Keratinocyte (primary cell): Measurements from ENCODE around the gene RFPL3. TPM values are rescaled to one million over a fixed set of nuclear protein-coding genes. Genes with fewer than 3 reads are reported as not detected.
A peak's percentile ranks its signal among the peaks of the same experiment; 100 is the strongest.
"Not testable (repeated sequence)": the region's sequence is repeated elsewhere in the genome, so short reads cannot be mapped to it uniquely, and the experiment has no call there.

ENCODE experiments used
- DNase-seq: peaks from one replicate; pipeline ENCODE4 v3.0.0-alpha.2; 2011; ENCODE audit warnings: low read depth, missing footprints, low spot score
- FAIRE-seq: peaks from 2 replicates; lab custom pipeline; 2011; peaks lifted over from hg19 to GRCh38; lab: Jason Lieb, UNC
- H2AFZ ChIP-seq: 2 replicates; pipeline ENCODE4 v1.6.0; 2012; ENCODE audit warnings: low read length, control low read depth, inconsistent platforms; ENCODE audit not compliant: control insufficient read depth
- H3K27ac ChIP-seq: 2 replicates; pipeline ENCODE4 v1.5.1; 2011; ENCODE audit warnings: low read length; ENCODE audit not compliant: control insufficient read depth, insufficient read depth
- H3K27me3 ChIP-seq: 3 replicates; pipeline ENCODE4 v1.6.0; 2011; ENCODE audit warnings: low read length; ENCODE audit not compliant: control insufficient read depth, insufficient read depth; ENCODE audit errors: extremely low read depth
- H3K36me3 ChIP-seq, 2 experiments: 2 replicates in 1 of 2; 3 replicates in 1 of 2; pipeline ENCODE4 v1.5.1; 2011; ENCODE audit warnings: low read length in 2 of 2, mild to moderate bottlenecking in 1 of 2; ENCODE audit not compliant: control insufficient read depth in 2 of 2, insufficient read depth in 2 of 2; ENCODE audit errors: extremely low read depth in 1 of 2
- H3K4me1 ChIP-seq: 3 replicates; pipeline ENCODE4 v1.5.1; 2011; ENCODE audit warnings: low read length; ENCODE audit not compliant: control insufficient read depth, insufficient read depth; ENCODE audit errors: extremely low read depth
- H3K4me2 ChIP-seq: 3 replicates; pipeline ENCODE4 v1.6.0; 2011; ENCODE audit warnings: low read depth, low read length; ENCODE audit not compliant: control insufficient read depth, insufficient read depth; ENCODE audit errors: extremely low read depth
- H3K4me3 ChIP-seq, 3 experiments: fragments of 200-600 bp in 1 of 3; sonication (generic) in 1 of 3; 2 replicates in 2 of 3; 3 replicates in 1 of 3; pipeline ENCODE4 v1.5.1; 2011 to 2016; ENCODE audit warnings: low read length in 3 of 3, mild to moderate bottlenecking in 3 of 3, control low read depth in 2 of 3, inconsistent platforms in 1 of 3, low read depth in 1 of 3, mixed read lengths in 1 of 3, mixed run types in 1 of 3, moderate library complexity in 1 of 3; ENCODE audit not compliant: control insufficient read depth in 2 of 3, insufficient read depth in 2 of 3; ENCODE audit errors: extremely low read depth in 1 of 3
- H3K79me2 ChIP-seq: 2 replicates; pipeline ENCODE4 v1.6.0; 2012; ENCODE audit warnings: low read length; ENCODE audit not compliant: control insufficient read depth, insufficient read depth
- H3K9ac ChIP-seq: 3 replicates; pipeline ENCODE4 v1.6.0; 2011; ENCODE audit warnings: low read length; ENCODE audit not compliant: control insufficient read depth, insufficient read depth; ENCODE audit errors: extremely low read depth
- H3K9me1 ChIP-seq: 3 replicates; pipeline ENCODE4 v1.6.0; 2011; ENCODE audit warnings: low read length; ENCODE audit not compliant: control insufficient read depth, insufficient read depth; ENCODE audit errors: extremely low read depth
- H3K9me3 ChIP-seq: 2 replicates; pipeline ENCODE4 v1.5.1; 2012; ENCODE audit warnings: low read depth, low read length; ENCODE audit not compliant: control insufficient read depth
- H4K20me1 ChIP-seq: 3 replicates; pipeline ENCODE4 v1.6.0; 2011; ENCODE audit warnings: low read length; ENCODE audit not compliant: control insufficient read depth, insufficient read depth; ENCODE audit errors: extremely low read depth
- EZH2 ChIP-seq: IDR thresholded peaks from one replicate; pipeline ENCODE4 v1.6.1; 2012; ENCODE audit warnings: inconsistent platforms, mild to moderate bottlenecking, low read length, moderate library complexity
- dilution Hi-C: fragments of 300-500 bp; cut with MboI; formaldehyde crosslinking; loops from one replicate; pipeline ENCODE4 v1.7.0; 2020; ENCODE audit warnings: low sequenced_read_pairs; ENCODE audit not compliant: extremely low pct_ligation_motif_present
- polyA plus RNA-seq, 5 experiments: library from polyadenylated mRNA; depleted of rRNA in 3 of 5; stranded (reverse) in 3 of 5; stranded (forward) in 1 of 5; unstranded in 1 of 5; fragments of >200 nt; gene quantifications; 1 replicate in 1 of 5; 2 replicates in 3 of 5; 3 replicates in 1 of 5; pipeline versions ENCODE4 v1.2.1 to v1.2.3, GENCODE V29; 2011 to 2012; ENCODE audit warnings: missing spikeins in 2 of 5, low read depth in 1 of 5, low replicate concordance in 1 of 5
- TF ChIP-seq, protein P1 (sequence below), 3 experiments: IDR thresholded peaks in 1 of 3; conservative IDR thresholded peaks in 1 of 3; optimal IDR thresholded peaks in 1 of 3; 2 replicates in 2 of 3; 3 replicates in 1 of 3; pipeline versions ENCODE3 to v1.5.1; 2011; ENCODE audit warnings: low read length in 3 of 3, mild to moderate bottlenecking in 3 of 3, moderate library complexity in 2 of 3, control low read depth in 1 of 3, inconsistent platforms in 1 of 3; ENCODE audit not compliant: insufficient read depth in 2 of 3; ENCODE audit errors: extremely low read depth in 1 of 3

Gene RFPL3
- polyA plus RNA-seq, 1 donor (not counting 4 experiments of a cell fraction or from before 2014, with no cell fraction given): not detected

GRCh38 chr22:32355760-32356159, 1.9 kb upstream of the RFPL3 start:
- dilution Hi-C loops: no loop called here
- FAIRE-seq: no peak

DNA sequence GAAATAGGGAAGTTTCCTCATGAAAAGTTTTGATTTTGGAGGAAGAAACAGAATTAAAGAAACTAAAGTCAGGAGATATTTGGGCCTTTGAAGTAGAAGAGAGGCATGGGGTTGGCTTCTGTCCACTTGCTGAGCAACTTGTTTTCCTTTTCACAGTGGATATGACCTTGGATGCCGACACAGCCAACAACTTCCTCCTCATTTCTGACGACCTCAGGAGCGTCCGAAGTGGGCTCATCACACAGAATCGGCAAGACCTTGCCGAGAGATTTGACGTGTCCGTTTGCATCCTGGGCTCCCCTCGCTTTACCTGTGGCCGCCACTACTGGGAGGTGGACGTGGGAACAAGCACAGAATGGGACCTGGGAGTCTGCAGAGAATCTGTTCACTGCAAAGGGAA, 2.4 kb downstream of the RFPL3 start:
- FAIRE-seq, H3K4me2 ChIP-seq, H3K27me3 ChIP-seq, dilution Hi-C loops, H4K20me1 ChIP-seq, H2AFZ ChIP-seq, H3K4me1 ChIP-seq, H3K9me1 ChIP-seq, DNase-seq, H3K9ac ChIP-seq, H3K36me3 ChIP-seq, H3K9me3 ChIP-seq, H3K27ac ChIP-seq, H3K4me3 ChIP-seq, H3K79me2 ChIP-seq: not testable (repeated sequence)

More at GRCh38 chr22:32355760-32356159, 1.9 kb upstream of the RFPL3 start:
- no peaks in the 10 kb centered on the region for H4K20me1 ChIP-seq
- no peak overlapping the region for H3K4me2 ChIP-seq
- no peaks in the 10 kb centered on the region for H3K9me3 ChIP-seq
- no peak overlapping the region for H2AFZ ChIP-seq
- DNase-seq: no peak
- no peak overlapping the region for H3K27ac ChIP-seq
- no peak overlapping the region for H3K9ac ChIP-seq
- H3K79me2 ChIP-seq: no peaks in the 10 kb centered on the region
- no peaks in the 10 kb centered on the region for H3K4me1 ChIP-seq
- no peaks in the 10 kb centered on the region for H3K27me3 ChIP-seq
- TF ChIP-seq EZH2: no peak
- TF ChIP-seq, protein P1, sequence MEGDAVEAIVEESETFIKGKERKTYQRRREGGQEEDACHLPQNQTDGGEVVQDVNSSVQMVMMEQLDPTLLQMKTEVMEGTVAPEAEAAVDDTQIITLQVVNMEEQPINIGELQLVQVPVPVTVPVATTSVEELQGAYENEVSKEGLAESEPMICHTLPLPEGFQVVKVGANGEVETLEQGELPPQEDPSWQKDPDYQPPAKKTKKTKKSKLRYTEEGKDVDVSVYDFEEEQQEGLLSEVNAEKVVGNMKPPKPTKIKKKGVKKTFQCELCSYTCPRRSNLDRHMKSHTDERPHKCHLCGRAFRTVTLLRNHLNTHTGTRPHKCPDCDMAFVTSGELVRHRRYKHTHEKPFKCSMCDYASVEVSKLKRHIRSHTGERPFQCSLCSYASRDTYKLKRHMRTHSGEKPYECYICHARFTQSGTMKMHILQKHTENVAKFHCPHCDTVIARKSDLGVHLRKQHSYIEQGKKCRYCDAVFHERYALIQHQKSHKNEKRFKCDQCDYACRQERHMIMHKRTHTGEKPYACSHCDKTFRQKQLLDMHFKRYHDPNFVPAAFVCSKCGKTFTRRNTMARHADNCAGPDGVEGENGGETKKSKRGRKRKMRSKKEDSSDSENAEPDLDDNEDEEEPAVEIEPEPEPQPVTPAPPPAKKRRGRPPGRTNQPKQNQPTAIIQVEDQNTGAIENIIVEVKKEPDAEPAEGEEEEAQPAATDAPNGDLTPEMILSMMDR (optimal IDR thresholded peaks at IDR 0.05 in 1 of 3, IDR thresholded peaks at IDR 0.05 in 1 of 3, conservative IDR thresholded peaks at IDR 0.05 in 1 of 3; ENCODE audit: extremely low read depth in 1 of 3, insufficient read depth in 2 of 3, low read length in 3 of 3): peak; percentile 28 to 53 (median 41)
- H3K9me1 ChIP-seq: no peaks in the 10 kb centered on the region
- H3K4me3 ChIP-seq: no peak overlapping the region
- no peaks in the 10 kb centered on the region for H3K36me3 ChIP-seq

DNA sequence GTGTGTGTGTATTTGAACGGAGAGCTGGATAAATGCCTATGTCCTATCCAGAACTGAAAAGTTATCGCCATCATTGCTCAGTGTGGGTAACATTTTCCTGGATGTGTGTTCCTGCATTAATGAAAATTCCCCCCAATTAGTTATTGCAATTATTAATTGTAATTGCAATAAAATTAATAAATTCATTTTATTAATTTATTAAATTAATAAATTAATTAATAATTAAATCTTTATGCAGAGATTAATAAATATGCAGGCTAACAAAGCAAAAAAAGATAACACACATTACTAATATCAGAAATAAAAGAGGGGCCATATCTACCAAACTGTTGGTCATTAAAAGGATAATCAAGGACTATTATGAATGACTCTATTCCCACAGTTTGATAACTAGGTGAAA, 3.6 kb downstream of the RFPL3 start:
- DNase-seq (no peak), FAIRE-seq (no peak)
- Histone ChIP-seq H3K79me2 (no peaks in the 10 kb centered on the region), H3K36me3 (no peaks in the 10 kb centered on the region), H3K4me3 (no peak overlapping the region), H3K9me1 (no peaks in the 10 kb centered on the region), H2AFZ (no peak overlapping the region), H3K27me3 (peaks cover 3% of the 10 kb centered on the region), H3K4me2 (no peak overlapping the region), H3K9ac (no peak overlapping the region), H4K20me1 (no peaks in the 10 kb centered on the region), H3K9me3 (no peaks in the 10 kb centered on the region), H3K4me1 (no peaks in the 10 kb centered on the region), H3K27ac (no peak overlapping the region)
- TF ChIP-seq, protein P1 (optimal IDR thresholded peaks at IDR 0.05 in 1 of 3, IDR thresholded peaks at IDR 0.05 in 1 of 3, conservative IDR thresholded peaks at IDR 0.05 in 1 of 3; ENCODE audit: extremely low read depth in 1 of 3, insufficient read depth in 2 of 3, low read length in 3 of 3): no peak
- TF ChIP-seq EZH2: no peak
- dilution Hi-C loops: no loop called here
